ENCODE results near the gene ASCC2.

The ASCC2 gene

DNA sequence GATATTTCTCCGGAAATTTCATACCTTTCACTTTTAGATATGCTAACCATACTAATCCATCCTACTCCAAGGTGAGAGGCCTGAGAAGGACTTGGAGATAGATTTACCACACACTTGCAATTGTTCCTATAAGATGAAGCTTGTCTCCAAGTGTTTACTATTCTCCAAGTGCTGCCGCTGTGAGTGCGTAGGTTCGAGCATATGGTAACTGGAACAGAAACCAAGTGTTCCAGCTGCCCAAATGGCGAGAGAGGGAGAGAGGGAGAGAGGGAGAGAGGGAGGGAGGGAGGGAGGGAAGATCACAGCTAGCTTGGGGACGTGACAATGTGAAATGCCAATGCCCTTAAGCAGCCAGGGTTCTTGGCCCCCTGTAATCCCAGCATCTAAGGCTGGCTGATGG lies 21.5 kb downstream of the ASCC2 start:
- no peak for DNase-seq

DNA sequence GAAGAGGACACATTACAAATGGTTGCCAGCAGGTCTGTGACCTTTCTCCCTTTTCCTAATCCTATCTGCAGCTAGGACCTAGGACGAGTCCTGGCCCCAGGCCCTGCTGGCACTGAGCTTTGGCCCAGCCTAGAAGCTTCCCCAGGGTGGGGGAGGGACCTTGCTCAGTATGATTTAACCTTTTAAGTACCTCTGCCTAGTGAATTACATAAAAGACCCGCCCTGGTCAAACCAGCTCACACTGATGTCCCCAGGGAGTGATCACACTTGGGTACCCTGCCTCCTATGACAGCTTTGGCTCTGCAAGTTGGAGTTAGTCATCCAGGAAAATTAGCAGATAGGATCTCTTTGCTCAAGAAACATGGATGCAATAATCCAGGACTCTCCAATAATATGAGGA lies 21.9 kb downstream of the ASCC2 start:
- DNase-seq: no peak

DNA sequence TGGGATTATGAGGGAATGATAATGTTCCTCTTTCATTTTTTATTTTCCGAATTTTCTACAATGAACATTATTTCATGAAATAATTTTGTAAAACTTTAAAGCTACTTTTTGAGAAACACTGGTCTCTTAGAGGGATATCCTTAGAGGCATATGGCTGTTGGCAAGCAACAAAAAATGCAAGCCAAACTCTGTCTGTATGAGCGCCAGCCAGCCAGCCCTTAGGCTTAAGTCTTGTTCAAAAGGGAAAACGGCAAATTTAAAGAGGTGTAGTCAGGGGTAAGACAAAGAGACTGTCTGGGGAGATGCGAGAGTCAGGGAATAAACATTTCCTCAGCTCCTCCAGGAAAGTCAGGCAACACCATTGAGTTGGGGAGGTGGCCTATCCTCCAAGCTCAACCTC lies 22.5 kb downstream of the ASCC2 start:
- DNase-seq: no peak

- no peak for DNase-seq
Measured at GRCh38 chr22:29814003-29814402, 24.1 kb downstream of the ASCC2 start.

DNA sequence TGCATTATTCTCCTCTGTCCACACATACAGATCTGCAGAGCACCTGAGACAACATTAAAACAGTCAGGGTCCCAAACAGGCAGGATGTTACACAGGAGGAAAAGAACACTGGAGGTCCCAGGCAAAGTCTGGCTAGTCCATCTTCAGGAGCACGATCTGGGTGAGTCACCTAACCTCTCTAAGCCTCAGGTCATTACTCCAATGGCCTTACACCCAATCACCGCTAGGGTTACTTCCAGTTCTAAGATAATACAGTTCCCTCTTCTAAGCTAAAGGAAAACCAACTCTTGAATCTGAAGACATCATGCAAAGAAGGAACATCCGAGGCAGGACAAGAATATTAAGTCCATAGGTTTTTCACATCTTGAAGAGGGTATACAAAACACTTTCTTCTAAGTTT lies 24.5 kb downstream of the ASCC2 start:
- no peak for DNase-seq

GRCh38 chr22:29813126-29813525 lies 24.9 kb downstream of the ASCC2 start:
- DNase-seq: no peak

GRCh38 chr22:29811377-29811776 lies 26.7 kb downstream of the ASCC2 start:
- DNase-seq: no peak

- DNase-seq: no peak
Measured at GRCh38 chr22:29810216-29810615, 27.9 kb downstream of the ASCC2 start.

GRCh38 chr22:29806196-29806595 lies 31.9 kb downstream of the ASCC2 start:
- DNase-seq: no peak

- DNase-seq: no peak
Measured at GRCh38 chr22:29804985-29805384, 33.1 kb downstream of the ASCC2 start.

DNA sequence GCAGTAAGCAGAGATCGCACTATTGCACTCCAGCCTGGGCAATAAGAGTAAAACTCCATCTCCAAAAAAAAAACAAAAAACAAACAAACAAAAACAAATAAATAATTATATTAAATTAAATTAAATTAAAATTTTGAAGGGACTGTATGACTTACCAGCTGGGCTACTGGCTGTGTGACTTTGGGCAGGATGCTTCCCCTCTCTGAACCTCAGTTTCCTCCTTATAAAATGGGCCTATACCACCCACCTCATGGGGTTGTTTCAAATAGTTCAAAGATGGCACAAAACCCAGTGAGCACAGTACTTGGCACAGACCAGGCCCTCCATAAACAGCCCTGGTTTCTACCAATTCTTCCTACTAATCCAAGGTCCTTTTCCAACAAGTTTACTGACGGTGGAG lies 34.9 kb downstream of the ASCC2 start:
- DNase-seq: no peak

DNA sequence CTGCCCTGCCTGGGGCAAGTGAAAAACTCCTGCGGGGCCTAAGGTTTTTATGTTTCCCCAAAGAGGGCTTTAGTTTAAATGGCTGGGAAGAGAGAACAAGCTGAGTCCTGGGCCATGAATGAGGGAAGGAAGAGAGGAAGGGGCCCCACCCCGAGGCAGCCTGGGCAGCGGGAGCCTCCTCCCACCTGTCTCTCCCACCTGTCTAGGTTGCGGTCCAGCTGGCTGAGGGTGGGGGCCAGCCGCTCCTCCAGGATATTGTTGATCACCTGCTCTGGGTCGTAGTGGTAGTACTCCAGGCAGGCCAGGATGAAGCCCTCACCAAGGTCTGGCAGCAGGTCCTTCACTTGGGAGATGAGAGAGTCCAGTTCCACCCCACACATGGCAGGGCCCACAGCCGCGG lies 36.3 kb downstream of the ASCC2 start:
- DNase-seq: no peak

GRCh38 chr22:29801153-29801552 lies 36.9 kb downstream of the ASCC2 start:
- no peak for DNase-seq

- DNase-seq: no peak
Measured at GRCh38 chr22:29799217-29799680, 38.8 kb downstream of the ASCC2 start.

GRCh38 chr22:29798801-29799200 lies 39.3 kb downstream of the ASCC2 start:
- DNase-seq: no peak

- DNase-seq: no peak
Measured at GRCh38 chr22:29798318-29798717, 39.8 kb downstream of the ASCC2 start.

DNA sequence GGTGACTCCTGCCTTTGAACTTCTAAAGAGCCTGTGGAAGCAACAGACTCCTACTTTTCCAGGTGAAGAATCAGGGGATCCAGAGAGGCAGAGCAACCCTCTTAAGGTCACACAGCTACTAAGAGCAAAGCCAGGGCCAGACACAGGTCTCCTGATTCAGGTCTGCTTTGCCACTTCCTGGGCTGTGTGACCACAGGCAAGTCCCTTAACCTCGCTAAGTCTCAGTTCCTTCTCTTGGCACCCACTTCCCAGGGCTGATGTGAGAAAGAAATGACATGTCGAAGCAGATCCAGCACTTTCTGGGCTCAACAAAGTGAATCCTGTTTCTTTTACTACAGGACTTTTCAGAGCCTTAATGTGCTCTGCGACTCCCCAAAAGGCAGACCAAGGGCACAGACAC lies 40.7 kb downstream of the ASCC2 start:
- DNase-seq: no peak

- no peak for DNase-seq
Measured at GRCh38 chr22:29795663-29796062, 42.4 kb downstream of the ASCC2 start.

DNA sequence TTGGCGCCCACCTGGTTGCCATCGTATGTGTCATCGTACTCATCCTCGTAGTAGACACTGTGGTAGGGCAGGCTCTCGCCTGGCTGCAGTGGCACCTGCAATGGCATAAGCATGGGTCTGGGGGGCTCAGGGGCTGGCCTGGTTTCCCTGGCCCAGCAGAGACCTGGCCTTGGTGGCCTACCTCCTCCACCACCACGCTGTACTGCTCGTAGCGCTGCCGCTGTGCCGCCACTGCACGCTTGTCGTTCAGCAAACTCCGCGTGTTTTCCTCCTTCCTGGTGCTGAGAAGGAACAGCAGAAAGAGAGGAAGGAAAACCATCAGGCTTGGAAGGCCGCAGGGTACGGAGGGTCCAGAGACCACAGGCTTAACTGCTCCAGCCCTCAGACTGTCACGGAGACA lies 44.7 kb downstream of the ASCC2 start:
- no peak for DNase-seq

DNA sequence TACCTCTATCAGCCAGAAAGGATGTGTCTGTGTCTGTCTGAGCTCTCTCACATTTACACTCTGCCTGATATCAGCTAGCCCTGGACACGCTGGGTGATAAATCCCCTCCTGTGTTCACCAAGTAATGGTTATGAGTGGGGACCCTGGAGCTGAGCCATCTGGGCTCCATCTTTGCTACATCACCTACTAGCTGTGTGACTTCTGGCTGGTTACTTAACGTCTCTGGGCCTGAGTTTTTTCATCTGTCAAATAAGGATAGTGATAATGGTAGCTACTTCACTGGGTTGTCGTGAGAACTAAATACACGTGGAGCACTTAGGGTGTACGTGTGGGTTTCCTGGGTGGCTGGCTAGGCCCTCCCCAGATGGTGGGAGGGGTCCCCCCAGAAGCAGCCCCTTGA lies 48.0 kb downstream of the ASCC2 start:
- no peak for DNase-seq

DNA sequence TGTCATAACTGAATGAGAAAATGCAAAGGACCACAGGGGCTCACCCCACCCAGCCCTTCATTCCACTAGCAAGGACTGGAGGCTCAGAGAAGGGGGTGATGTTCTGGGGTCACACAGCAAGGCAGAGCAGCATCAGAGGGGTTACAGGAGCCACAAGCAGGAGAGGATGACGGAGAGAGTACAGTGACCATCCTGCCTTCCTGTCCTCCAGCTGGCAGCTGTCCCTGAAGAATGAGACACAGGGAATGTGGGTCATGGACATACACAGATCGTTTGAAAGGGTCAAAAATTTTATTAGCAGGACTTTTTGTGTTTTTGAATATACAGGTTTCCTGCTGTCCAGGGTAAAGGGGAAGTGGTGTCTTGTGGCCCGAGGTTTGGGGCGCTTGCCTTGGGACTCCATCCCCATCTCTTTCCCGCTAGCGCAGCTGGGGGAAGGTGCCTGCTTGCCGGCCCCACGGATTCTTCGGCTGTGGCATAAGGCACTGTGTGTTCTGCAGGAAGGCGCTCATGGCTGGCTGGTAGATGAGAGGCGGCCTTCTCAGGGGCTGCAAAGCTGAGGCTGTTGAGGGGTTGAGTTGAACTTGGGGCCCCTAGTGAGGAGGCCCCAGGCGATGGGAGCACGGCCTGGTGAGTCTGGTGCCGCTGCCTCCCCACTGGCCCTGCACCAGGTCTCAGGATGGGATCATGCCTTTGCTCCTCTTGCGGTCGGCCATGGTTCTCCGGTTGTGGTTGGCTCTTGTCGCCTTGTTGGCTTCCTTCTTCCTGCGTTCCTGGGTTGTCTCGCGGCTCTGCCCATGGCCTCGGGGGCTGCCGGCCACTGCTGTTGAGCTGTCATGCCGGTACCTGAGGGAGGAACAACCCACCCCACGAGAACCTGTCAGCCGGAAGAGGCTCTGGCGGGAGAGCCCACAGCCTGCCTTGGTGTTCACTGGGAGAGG lies 49.5 kb downstream of the ASCC2 start:
- DNase-seq: no peak

DNA sequence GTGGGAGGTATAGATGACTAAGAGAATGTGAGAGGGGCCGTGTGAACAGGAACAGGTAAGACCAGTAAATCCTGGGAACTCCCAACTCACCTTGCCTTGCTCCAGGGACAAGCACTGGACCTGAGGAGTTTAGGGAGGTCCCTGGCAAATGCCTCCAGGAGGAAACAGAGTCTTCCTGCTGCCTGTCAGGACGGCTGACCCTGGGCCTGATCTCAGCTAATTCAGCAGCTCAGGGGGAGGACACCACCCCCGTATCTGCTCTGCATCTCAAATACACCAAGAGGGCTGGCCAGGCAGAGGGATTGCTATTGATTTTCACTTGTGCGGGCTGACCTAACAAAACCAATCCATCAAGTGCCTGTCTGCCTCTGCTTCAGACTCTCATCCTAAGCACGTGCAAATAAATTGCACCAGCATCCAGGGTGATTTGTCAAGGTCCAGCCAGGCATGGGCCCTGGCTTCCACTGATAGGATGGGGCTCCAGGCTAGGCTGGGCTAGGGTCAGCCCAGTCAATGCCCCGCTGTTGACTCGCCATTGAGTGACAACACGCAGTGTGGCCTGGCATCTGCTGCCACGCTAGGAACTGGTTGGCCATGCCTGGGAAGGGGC lies 50.6 kb downstream of the ASCC2 start:
- no peak for DNase-seq

DNA sequence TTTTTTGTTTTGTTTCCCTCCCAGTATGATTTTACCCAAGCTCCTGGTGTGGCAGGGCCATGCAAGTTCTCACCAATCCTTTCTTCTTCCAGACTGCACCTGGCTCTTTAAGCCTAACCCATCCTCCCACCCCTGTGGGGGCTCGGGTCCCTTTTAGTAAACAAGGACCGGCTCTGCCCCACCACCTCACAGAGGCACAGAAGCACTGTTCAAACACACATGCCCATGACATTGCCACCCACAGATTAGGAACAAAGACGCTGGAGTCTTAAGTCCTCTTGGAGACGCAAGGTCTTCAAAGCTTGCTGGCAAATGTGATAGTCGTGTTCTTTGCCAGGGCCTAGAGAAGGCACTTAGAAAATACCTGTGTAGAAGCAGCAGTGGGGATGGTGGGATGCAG lies 52.0 kb downstream of the ASCC2 start:
- no peak for DNase-seq

Data from CD4-positive, alpha-beta T cell treated with Interleukin-6 for 4 hours (primary cell).